Neural cell (in vitro differentiated cells): ENCODE measurements around the gene MPPED2. TPM values are rescaled to one million over a fixed set of nuclear protein-coding genes. Genes with fewer than 3 reads are reported as not detected.
"Not testable (repeated sequence)": the region's sequence is repeated elsewhere in the genome, so short reads cannot be mapped to it uniquely, and the experiment has no call there.

Experiments
- H2AFZ ChIP-seq: fragments of 200-600, 300-800 bp; sonication (generic), shearing (Covaris generic); 2 replicates; pipeline ENCODE4 v1.6.0; 2014; ENCODE audit warnings: low read depth, mild to moderate bottlenecking, antibody characterized with exemption, low read length, moderate library complexity
- H3F3A ChIP-seq: fragments of 200-600 bp; shearing (Covaris generic); 2 replicates; pipeline ENCODE4 v1.6.1; 2016; ENCODE audit warnings: mild to moderate bottlenecking, moderate library complexity, mixed read lengths, antibody characterized with exemption, low read length; ENCODE audit not compliant: insufficient read depth, poor library complexity, severe bottlenecking
- H3K27ac ChIP-seq: fragments of 200-600, 300-800 bp; sonication (generic), shearing (Covaris generic); 2 replicates; pipeline ENCODE4 v1.5.1; 2014; ENCODE audit warnings: mild to moderate bottlenecking, low read length, moderate library complexity
- H3K27me3 ChIP-seq: fragments of 300-800, 200-600 bp; sonication (generic), shearing (Covaris generic); 2 replicates; pipeline ENCODE4 v1.6.0; 2014; ENCODE audit warnings: mild to moderate bottlenecking, low read depth, low read length, moderate library complexity; ENCODE audit not compliant: insufficient read depth
- H3K36me3 ChIP-seq: fragments of 300-800, 200-600 bp; sonication (generic), shearing (Covaris generic); 2 replicates; pipeline ENCODE4 v1.5.1; 2014; ENCODE audit warnings: mild to moderate bottlenecking, antibody characterized with exemption, low read length, moderate library complexity; ENCODE audit not compliant: insufficient read depth
- H3K4me2 ChIP-seq: fragments of 300-800, 200-600 bp; sonication (generic), shearing (Covaris generic); 2 replicates; pipeline ENCODE4 v1.6.0; 2014; ENCODE audit warnings: mild to moderate bottlenecking, low read length
- H3K4me3 ChIP-seq: fragments of 300-800, 200-600 bp; sonication (generic), shearing (Covaris generic); 2 replicates; pipeline ENCODE4 v1.5.1; 2014; ENCODE audit warnings: mild to moderate bottlenecking, low read length, moderate library complexity
- H3K79me2 ChIP-seq: fragments of 200-600 bp; shearing (Covaris generic); replicated peaks from 2 replicates; pipeline ENCODE4 v1.6.0; 2014; ENCODE audit warnings: mild to moderate bottlenecking, low read length, moderate library complexity; ENCODE audit not compliant: insufficient read depth
- H3K9ac ChIP-seq: fragments of 300-800, 200-600 bp; sonication (generic), shearing (Covaris generic); 2 replicates; pipeline ENCODE4 v1.6.1; 2016; ENCODE audit warnings: mild to moderate bottlenecking, low read length, mixed read lengths
- H3K9me2 ChIP-seq: fragments of 200-600 bp; shearing (Covaris generic); 2 replicates; pipeline ENCODE4 v1.6.1; 2016; ENCODE audit warnings: mild to moderate bottlenecking, low read length, mixed read lengths; ENCODE audit not compliant: insufficient read depth
- H3K9me3 ChIP-seq: fragments of 200-600, 300-800 bp; sonication (generic), shearing (Covaris generic); 2 replicates; pipeline ENCODE4 v1.6.1; 2016; ENCODE audit warnings: mild to moderate bottlenecking, mixed run types, low read length, moderate library complexity, mixed read lengths
- H4K20me1 ChIP-seq: fragments of 200-600 bp; shearing (Covaris generic); 2 replicates; pipeline ENCODE4 v1.6.1; 2016; ENCODE audit warnings: mild to moderate bottlenecking, mixed run types; ENCODE audit not compliant: insufficient read depth
- EP300 ChIP-seq: fragments of 450-650 bp; conservative IDR thresholded peaks from 2 replicates; pipeline ENCODE4 v1.6.1; 2014; ENCODE audit warnings: antibody characterized with exemption, mild to moderate bottlenecking, moderate library complexity; ENCODE audit not compliant: poor library complexity, severe bottlenecking
- EZH2 ChIP-seq: fragments of 200-600, 300-800 bp; shearing (Covaris generic), sonication (generic); IDR thresholded peaks from 2 replicates; pipeline ENCODE4 v1.6.1; 2014; ENCODE audit warnings: antibody characterized with exemption, low read length, borderline replicate concordance, mild to moderate bottlenecking; ENCODE audit not compliant: insufficient read depth, poor library complexity, severe bottlenecking
- MXI1 ChIP-seq: fragments of 450-650 bp; conservative IDR thresholded peaks from 2 replicates; pipeline ENCODE4 v1.6.1; 2014; ENCODE audit warnings: antibody characterized with exemption, mild to moderate bottlenecking; ENCODE audit not compliant: poor library complexity, severe bottlenecking
- POLR2AphosphoS5 ChIP-seq: IDR thresholded peaks from 2 replicates; pipeline ENCODE4 v1.6.1; 2012
- RAD21 ChIP-seq: fragments of 450-650 bp; conservative IDR thresholded peaks from 2 replicates; pipeline ENCODE4 v1.6.1; 2014; ENCODE audit warnings: antibody characterized with exemption, mild to moderate bottlenecking, moderate library complexity
- SMC3 ChIP-seq: fragments of 450-650 bp; conservative IDR thresholded peaks from 2 replicates; pipeline ENCODE4 v1.6.1; 2014; ENCODE audit warnings: antibody characterized with exemption, mild to moderate bottlenecking, moderate library complexity; ENCODE audit not compliant: poor library complexity
- TAF1 ChIP-seq: IDR thresholded peaks from 2 replicates; pipeline ENCODE4 v1.6.1; 2012; ENCODE audit warnings: low read depth
- polyA plus RNA-seq: library from polyadenylated mRNA; depleted of rRNA; stranded (reverse); fragments of >200 nt; gene quantifications from 2 replicates; pipeline ENCODE4 v1.2.3, GENCODE V29; 2014
- TF ChIP-seq, protein P1 (sequence below): IDR thresholded peaks from 2 replicates; pipeline ENCODE4 v1.6.1; 2012; ENCODE audit warnings: borderline replicate concordance
- TF ChIP-seq, protein P2 (sequence below): fragments of 450-650 bp; IDR thresholded peaks from 2 replicates; pipeline ENCODE4 v1.5.1; 2014; ENCODE audit warnings: antibody characterized with exemption, mild to moderate bottlenecking, moderate library complexity; ENCODE audit not compliant: poor library complexity, severe bottlenecking

The MPPED2 gene
- polyA plus RNA-seq, 1 donor from 2014 or later = 99.7 TPM

DNA sequence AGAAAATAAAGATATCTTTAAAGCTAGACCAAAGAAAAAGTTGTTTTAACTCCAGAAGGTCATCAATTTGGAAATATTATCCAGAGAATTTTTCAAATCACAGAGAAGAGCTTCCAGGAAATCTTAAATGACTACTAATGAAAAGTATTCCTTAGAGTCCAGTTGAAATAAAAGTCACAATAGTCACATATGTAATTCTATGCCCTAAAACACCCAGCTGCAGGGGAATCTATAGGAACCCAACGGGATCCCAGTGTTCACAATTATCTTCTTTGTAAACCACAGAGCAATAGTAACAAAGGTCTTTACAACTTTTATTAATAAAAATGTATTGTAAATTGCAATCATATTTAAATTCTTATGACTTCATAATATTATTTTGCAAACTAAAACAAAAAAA, 27.1 kb downstream of the MPPED2 start:
- Histone ChIP-seq H3K9me2 (no peaks in the 10 kb centered on the region), H3K4me3 (no peak overlapping the region), H3K9ac (no peak overlapping the region), H3K4me2 (no peak overlapping the region), H3K36me3 (peaks cover 6% of the 10 kb centered on the region), H3K27ac (no peak overlapping the region), H2AFZ (no peak overlapping the region), H3K27me3 (no peaks in the 10 kb centered on the region), H3F3A (peaks cover 3% of the 10 kb centered on the region), H3K9me3 (peaks cover 4% of the 10 kb centered on the region), H3K79me2 (peaks cover 46% of the 10 kb centered on the region), H4K20me1 (no peaks in the 10 kb centered on the region)
- TF ChIP-seq MXI1 = no peak
- TF ChIP-seq, protein P1, sequence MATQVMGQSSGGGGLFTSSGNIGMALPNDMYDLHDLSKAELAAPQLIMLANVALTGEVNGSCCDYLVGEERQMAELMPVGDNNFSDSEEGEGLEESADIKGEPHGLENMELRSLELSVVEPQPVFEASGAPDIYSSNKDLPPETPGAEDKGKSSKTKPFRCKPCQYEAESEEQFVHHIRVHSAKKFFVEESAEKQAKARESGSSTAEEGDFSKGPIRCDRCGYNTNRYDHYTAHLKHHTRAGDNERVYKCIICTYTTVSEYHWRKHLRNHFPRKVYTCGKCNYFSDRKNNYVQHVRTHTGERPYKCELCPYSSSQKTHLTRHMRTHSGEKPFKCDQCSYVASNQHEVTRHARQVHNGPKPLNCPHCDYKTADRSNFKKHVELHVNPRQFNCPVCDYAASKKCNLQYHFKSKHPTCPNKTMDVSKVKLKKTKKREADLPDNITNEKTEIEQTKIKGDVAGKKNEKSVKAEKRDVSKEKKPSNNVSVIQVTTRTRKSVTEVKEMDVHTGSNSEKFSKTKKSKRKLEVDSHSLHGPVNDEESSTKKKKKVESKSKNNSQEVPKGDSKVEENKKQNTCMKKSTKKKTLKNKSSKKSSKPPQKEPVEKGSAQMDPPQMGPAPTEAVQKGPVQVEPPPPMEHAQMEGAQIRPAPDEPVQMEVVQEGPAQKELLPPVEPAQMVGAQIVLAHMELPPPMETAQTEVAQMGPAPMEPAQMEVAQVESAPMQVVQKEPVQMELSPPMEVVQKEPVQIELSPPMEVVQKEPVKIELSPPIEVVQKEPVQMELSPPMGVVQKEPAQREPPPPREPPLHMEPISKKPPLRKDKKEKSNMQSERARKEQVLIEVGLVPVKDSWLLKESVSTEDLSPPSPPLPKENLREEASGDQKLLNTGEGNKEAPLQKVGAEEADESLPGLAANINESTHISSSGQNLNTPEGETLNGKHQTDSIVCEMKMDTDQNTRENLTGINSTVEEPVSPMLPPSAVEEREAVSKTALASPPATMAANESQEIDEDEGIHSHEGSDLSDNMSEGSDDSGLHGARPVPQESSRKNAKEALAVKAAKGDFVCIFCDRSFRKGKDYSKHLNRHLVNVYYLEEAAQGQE = no peak
- TF ChIP-seq, protein P2, sequence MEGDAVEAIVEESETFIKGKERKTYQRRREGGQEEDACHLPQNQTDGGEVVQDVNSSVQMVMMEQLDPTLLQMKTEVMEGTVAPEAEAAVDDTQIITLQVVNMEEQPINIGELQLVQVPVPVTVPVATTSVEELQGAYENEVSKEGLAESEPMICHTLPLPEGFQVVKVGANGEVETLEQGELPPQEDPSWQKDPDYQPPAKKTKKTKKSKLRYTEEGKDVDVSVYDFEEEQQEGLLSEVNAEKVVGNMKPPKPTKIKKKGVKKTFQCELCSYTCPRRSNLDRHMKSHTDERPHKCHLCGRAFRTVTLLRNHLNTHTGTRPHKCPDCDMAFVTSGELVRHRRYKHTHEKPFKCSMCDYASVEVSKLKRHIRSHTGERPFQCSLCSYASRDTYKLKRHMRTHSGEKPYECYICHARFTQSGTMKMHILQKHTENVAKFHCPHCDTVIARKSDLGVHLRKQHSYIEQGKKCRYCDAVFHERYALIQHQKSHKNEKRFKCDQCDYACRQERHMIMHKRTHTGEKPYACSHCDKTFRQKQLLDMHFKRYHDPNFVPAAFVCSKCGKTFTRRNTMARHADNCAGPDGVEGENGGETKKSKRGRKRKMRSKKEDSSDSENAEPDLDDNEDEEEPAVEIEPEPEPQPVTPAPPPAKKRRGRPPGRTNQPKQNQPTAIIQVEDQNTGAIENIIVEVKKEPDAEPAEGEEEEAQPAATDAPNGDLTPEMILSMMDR = no peak
- no peak for TF ChIP-seq EZH2
- TF ChIP-seq EP300 = no peak
- TF ChIP-seq POLR2AphosphoS5 = no peak
- TF ChIP-seq TAF1 = no peak
- TF ChIP-seq SMC3 = no peak
- no peak for TF ChIP-seq RAD21

DNA sequence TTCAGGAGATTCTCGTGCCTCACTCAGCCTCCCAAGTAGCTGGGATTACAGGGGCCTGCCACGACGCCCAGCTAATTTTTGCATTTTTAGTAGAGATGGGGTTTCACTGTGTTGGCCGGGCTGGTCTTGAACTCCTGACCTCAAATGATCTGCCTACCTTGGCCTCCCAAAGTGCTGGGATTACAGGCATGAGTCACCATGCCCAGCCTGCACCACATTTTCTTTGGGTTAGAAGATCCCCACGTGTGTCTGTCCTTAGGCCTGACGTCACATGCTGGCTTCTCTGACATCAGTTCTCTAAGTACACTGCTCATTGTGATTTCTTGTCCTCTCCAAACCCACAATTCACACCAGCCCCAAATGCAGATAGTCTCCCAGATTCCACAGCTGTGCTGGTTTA, 31.6 kb downstream of the MPPED2 start:
- not testable (repeated sequence) for H3K27me3 ChIP-seq, H3K27ac ChIP-seq, H2AFZ ChIP-seq, H3K36me3 ChIP-seq, H3K9me2 ChIP-seq, H4K20me1 ChIP-seq, H3K9me3 ChIP-seq, H3K4me2 ChIP-seq, H3F3A ChIP-seq, H3K4me3 ChIP-seq, H3K9ac ChIP-seq
- peaks cover 40% of the 10 kb centered on the region for H3K79me2 ChIP-seq

DNA sequence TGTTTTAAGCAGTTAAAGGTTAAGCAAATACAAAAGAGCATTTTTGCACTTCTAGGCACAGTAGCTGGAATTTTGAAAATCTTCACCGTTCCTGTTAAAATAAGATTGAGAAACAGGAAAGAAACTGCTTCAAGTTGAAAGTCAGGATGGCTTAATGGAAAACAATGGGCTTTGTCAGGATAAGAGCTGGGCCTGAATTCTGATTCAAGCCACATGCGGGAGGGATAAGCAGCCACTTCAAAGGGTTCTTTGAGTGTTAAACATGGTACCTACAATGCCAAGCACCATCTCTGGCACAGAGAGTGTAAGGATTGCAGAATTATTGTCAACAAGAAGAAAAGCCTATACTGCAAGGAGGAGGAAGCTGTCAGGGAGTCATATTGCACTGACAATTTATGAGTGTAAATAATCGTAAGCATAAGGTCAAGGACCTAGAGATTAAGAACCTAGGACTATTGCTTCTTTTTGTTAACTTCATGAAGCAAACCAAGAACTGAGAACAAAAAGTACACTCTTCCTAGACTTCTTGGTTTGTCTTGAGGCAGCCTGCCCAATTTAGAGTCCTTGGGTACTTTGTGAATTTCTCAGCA, 32.5 kb downstream of the MPPED2 start:
- no peaks in the 10 kb centered on the region for H3K9me3 ChIP-seq
- H3K9ac ChIP-seq = no peak overlapping the region
- H3K9me2 ChIP-seq = no peaks in the 10 kb centered on the region
- H3K4me2 ChIP-seq = no peak overlapping the region
- no peak overlapping the region for H3K27ac ChIP-seq
- peaks cover 43% of the 10 kb centered on the region for H3K79me2 ChIP-seq
- no peak for TF ChIP-seq TAF1
- no peak for TF ChIP-seq MXI1
- TF ChIP-seq RAD21 = no peak
- no peak for TF ChIP-seq SMC3
- H3K4me3 ChIP-seq = no peak overlapping the region
- no peaks in the 10 kb centered on the region for H3K27me3 ChIP-seq
- no peak overlapping the region for H2AFZ ChIP-seq
- no peaks in the 10 kb centered on the region for H3F3A ChIP-seq
- H3K36me3 ChIP-seq = no peaks in the 10 kb centered on the region
- H4K20me1 ChIP-seq = no peaks in the 10 kb centered on the region
